ENCODE measurements around the gene TAOK1.
A peak's percentile ranks its signal among the peaks of the same experiment; 100 is the strongest.

TAOK1 gene

GRCh38 chr17:29591146-29591736 is 201.1 kb downstream of the TAOK1 start:
- Histone ChIP-seq H3K9ac (ENCODE audit: low read length) (peak overlapping the region; percentile 92), H3K36me3 (replicated peaks; ENCODE audit: low read depth, low read length) (no peaks in the 10 kb centered on the region), H3K27me3 (ENCODE audit: low read depth, low read length) (no peaks in the 10 kb centered on the region), H2AFZ (ENCODE audit: low read depth, low read length) (peak overlapping the region; percentile 87), H3K27ac (ENCODE audit: low read length) (peak overlapping the region; percentile 75), H3K9me3 (ENCODE audit: insufficient read depth, low read length) (no peaks in the 10 kb centered on the region), H3K4me3 (ENCODE audit: low read length) (peak overlapping the region; percentile 90), H3K4me1 (ENCODE audit: low read length) (peaks cover 42% of the 10 kb centered on the region), H3K4me2 (ENCODE audit: low read length) (peak overlapping the region; percentile 98), H4K20me1 (ENCODE audit: insufficient read depth, low read length) (peaks cover 18% of the 10 kb centered on the region), H3K79me2 (ENCODE audit: low read length) (peaks cover 65% of the 10 kb centered on the region)
- no peak for TF ChIP-seq EZH2phosphoT487 (IDR thresholded peaks at IDR 0.05; ENCODE audit: low read depth)

- peak overlapping the region; percentile 92 for H3K9ac ChIP-seq (ENCODE audit: low read length)
- no peaks in the 10 kb centered on the region for H3K27me3 ChIP-seq (ENCODE audit: low read depth, low read length)
- H3K4me1 ChIP-seq (ENCODE audit: low read length): peaks cover 42% of the 10 kb centered on the region
- peak overlapping the region; percentile 98 for H3K4me2 ChIP-seq (ENCODE audit: low read length)
- H2AFZ ChIP-seq (ENCODE audit: low read depth, low read length): peak overlapping the region; percentile 87; the same call in 1 of the 2 replicates
- H3K27ac ChIP-seq (ENCODE audit: low read length): peak overlapping the region; percentile 75
- H3K79me2 ChIP-seq (ENCODE audit: low read length): peaks cover 65% of the 10 kb centered on the region
- peak overlapping the region; percentile 90 for H3K4me3 ChIP-seq (ENCODE audit: low read length)
- peaks cover 17% of the 10 kb centered on the region for H4K20me1 ChIP-seq (ENCODE audit: insufficient read depth, low read length)
- no peaks in the 10 kb centered on the region for H3K9me3 ChIP-seq (ENCODE audit: insufficient read depth, low read length)
- H3K36me3 ChIP-seq (replicated peaks; ENCODE audit: low read depth, low read length): no peaks in the 10 kb centered on the region
- TF ChIP-seq CTCF (IDR thresholded peaks at IDR 0.05; ENCODE audit: low read depth, low read length) (peak; percentile 89), EZH2phosphoT487 (IDR thresholded peaks at IDR 0.05; ENCODE audit: low read depth) (no peak)
Observed at GRCh38 chr17:29591737-29592608, 201.8 kb downstream of the TAOK1 start.

GRCh38 chr17:29592850-29593551 is 202.8 kb downstream of the TAOK1 start, which contains the start of gene ANKRD13B:
Gene ANKRD13B (plus strand): TSS chr17:29593132. CDS start chr17:29593622, 490 bp downstream.
- Histone ChIP-seq H3K79me2 (ENCODE audit: low read length) (peaks cover 63% of the 10 kb centered on the region), H3K9ac (ENCODE audit: low read length) (peak within 1 kb of the TSS; percentile 67), H3K27me3 (ENCODE audit: low read depth, low read length) (no peaks in the 10 kb centered on the region), H4K20me1 (ENCODE audit: insufficient read depth, low read length) (peaks cover 7% of the 10 kb centered on the region), H3K4me3 (ENCODE audit: low read length) (peak within 1 kb of the TSS; percentile 90), H3K9me3 (ENCODE audit: insufficient read depth, low read length) (no peaks in the 10 kb centered on the region), H3K36me3 (replicated peaks; ENCODE audit: low read depth, low read length) (no peaks in the 10 kb centered on the region), H3K4me1 (ENCODE audit: low read length) (peaks cover 34% of the 10 kb centered on the region), H2AFZ (ENCODE audit: low read depth, low read length) (peak within 1 kb of the TSS; percentile 77), H3K27ac (ENCODE audit: low read length) (peak within 1 kb of the TSS; percentile 75), H3K4me2 (ENCODE audit: low read length) (peak within 1 kb of the TSS; percentile 98)
- TF ChIP-seq EZH2phosphoT487 (IDR thresholded peaks at IDR 0.05; ENCODE audit: low read depth): no peak
- no peak for TF ChIP-seq CTCF (IDR thresholded peaks at IDR 0.05; ENCODE audit: low read depth, low read length)

GRCh38 chr17:29593591-29594518 is 203.7 kb downstream of the TAOK1 start:
- Histone ChIP-seq H3K27me3 (ENCODE audit: low read depth, low read length) (no peaks in the 10 kb centered on the region), H3K4me1 (ENCODE audit: low read length) (peaks cover 31% of the 10 kb centered on the region), H3K9me3 (ENCODE audit: insufficient read depth, low read length) (no peaks in the 10 kb centered on the region), H3K9ac (ENCODE audit: low read length) (peak overlapping the region; percentile 67), H2AFZ (ENCODE audit: low read depth, low read length) (no peak overlapping the region), H3K79me2 (ENCODE audit: low read length) (peaks cover 55% of the 10 kb centered on the region), H4K20me1 (ENCODE audit: insufficient read depth, low read length) (no peaks in the 10 kb centered on the region; the same call in 1 of the 2 replicates), H3K36me3 (replicated peaks; ENCODE audit: low read depth, low read length) (no peaks in the 10 kb centered on the region), H3K4me2 (ENCODE audit: low read length) (peak overlapping the region; percentile 68), H3K4me3 (ENCODE audit: low read length) (peak overlapping the region; percentile 81), H3K27ac (ENCODE audit: low read length) (no peak overlapping the region)
- TF ChIP-seq EZH2phosphoT487 (IDR thresholded peaks at IDR 0.05; ENCODE audit: low read depth) (no peak), CTCF (IDR thresholded peaks at IDR 0.05; ENCODE audit: low read depth, low read length) (peak; percentile 61)

All from OCI-LY3 (cell line).